ENCODE data around the gene ARHGAP15. TPM values are rescaled to one million over a fixed set of nuclear protein-coding genes. Genes with fewer than 3 reads are reported as not detected.

ARHGAP15 gene
- polyA plus RNA-seq, 2 of the 4 experiments (the other 2 are of a cell fraction), result 0.34 TPM; not detected in 1

DNA sequence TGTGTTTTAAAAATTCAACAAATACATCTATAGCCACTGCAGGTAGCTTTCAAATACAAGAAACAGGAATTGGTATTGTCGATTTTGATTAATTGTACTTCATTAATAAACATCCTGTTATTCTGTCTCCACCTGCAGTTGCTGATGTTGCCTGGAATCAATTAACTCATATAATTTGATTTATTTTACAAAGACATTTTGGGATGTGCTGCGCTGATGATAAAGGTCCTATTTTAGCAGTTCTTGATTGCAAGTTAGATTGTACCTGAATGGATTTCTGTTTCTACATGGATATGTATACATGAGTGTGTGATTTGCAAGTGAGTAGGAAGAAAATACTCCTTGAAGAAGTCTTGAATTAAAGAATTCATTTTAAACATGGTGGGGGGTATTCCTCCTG lies 605.3 kb downstream of the ARHGAP15 start:
- Histone ChIP-seq H3K4me2 (no peak overlapping the region), H3K27ac (no peak overlapping the region), H3K9me3 (no peaks in the 10 kb centered on the region), H3K4me1 (peaks cover 17% of the 10 kb centered on the region), H3K4me3 (no peak overlapping the region)
- no peak for TF ChIP-seq RAD21 (conservative IDR thresholded peaks at IDR 0.05 in 1 of 2, IDR thresholded peaks at IDR 0.05 in 1 of 2)
- TF ChIP-seq RFX5 (IDR thresholded peaks at IDR 0.05), result no peak
- TF ChIP-seq POLR2AphosphoS2 (conservative IDR thresholded peaks at IDR 0.05; ENCODE audit: low read length), result no peak
- TF ChIP-seq JUN (IDR thresholded peaks at IDR 0.05), result no peak
- no peak for TF ChIP-seq HDAC2 (IDR thresholded peaks at IDR 0.05)
- TF ChIP-seq FOSB (CRISPR knock-in tag; IDR thresholded peaks at IDR 0.05), result no peak
- no peak for TF ChIP-seq EHMT2 (IDR thresholded peaks at IDR 0.05; ENCODE audit: low read depth)
- TF ChIP-seq JUNB (IDR thresholded peaks at IDR 0.05), result no peak
- 58% methylated on average over 2 of the region's 2 CpGs for WGBS (ENCODE audit: missing lambda C conversion rate)
- ChIA-PET CTCF (no interaction called here), POLR2A (no interaction called here)
- FAIRE-seq (no peak), DNase-seq (ENCODE audit: low read depth in 1 of 2, low spot score in 1 of 2) (no peak), ATAC-seq (no peak)

DNA sequence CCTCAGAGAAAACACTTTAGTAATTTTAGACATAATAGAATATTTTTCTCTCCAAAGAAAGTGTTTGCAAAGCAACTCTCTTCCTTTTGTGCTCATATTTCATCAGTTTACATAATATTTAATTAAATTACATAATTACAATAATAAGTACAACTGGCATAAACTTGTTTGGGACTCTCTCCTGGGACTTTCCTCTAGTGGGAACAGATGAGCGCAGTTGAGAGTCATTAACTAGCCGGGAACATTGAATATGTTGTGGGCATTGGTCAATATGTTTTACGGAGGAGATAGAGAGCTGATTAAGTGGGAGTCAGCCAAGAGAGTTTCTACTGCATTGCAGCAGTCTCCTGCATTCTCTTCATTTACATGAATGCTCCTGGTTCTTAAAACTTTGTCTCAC lies 607.7 kb downstream of the ARHGAP15 start:
- WGBS (ENCODE audit: missing lambda C conversion rate), result 50% methylated on average over 3 of the region's 3 CpGs
- CTCF ChIA-PET, result interaction anchor here (1.0 kb wide), 1 partner anchor 11 kb away, joined by 3 read pairs; no protein-coding TSS in a partner anchor
- ATAC-seq (no peak), FAIRE-seq (no peak), DNase-seq (ENCODE audit: low read depth in 1 of 2, low spot score in 1 of 2) (no peak)
- no peak for TF ChIP-seq HMGXB4 (CRISPR knock-in tag; IDR thresholded peaks at IDR 0.05; ENCODE audit: borderline replicate concordance)
- no peak for TF ChIP-seq BHLHE40 (IDR thresholded peaks at IDR 0.05; ENCODE audit: low read depth, low read length)
- no peak for TF ChIP-seq GATA3 (IDR thresholded peaks at IDR 0.05; ENCODE audit: borderline replicate concordance)
- TF ChIP-seq TP53 (CRISPR knock-in tag; IDR thresholded peaks at IDR 0.05), result no peak
- no peak for TF ChIP-seq NPAS2 (CRISPR knock-in tag; IDR thresholded peaks at IDR 0.05; ENCODE audit: borderline replicate concordance)
- no peak for TF ChIP-seq HDAC2 (IDR thresholded peaks at IDR 0.05)
- TF ChIP-seq ESRRA (IDR thresholded peaks at IDR 0.05; ENCODE audit: borderline replicate concordance, low read length), result no peak
- no peak for TF ChIP-seq MAZ (IDR thresholded peaks at IDR 0.05; ENCODE audit: borderline replicate concordance, low read depth, low read length)
- TF ChIP-seq CBX2 (IDR thresholded peaks at IDR 0.05; ENCODE audit: borderline replicate concordance, low read depth), result no peak
- TF ChIP-seq RARB (CRISPR knock-in tag; IDR thresholded peaks at IDR 0.05), result no peak
- TF ChIP-seq SREBF2 (IDR thresholded peaks at IDR 0.05), result no peak
- TF ChIP-seq CHD4 (IDR thresholded peaks at IDR 0.05; ENCODE audit: borderline replicate concordance), result no peak
- TF ChIP-seq CHD2 (IDR thresholded peaks at IDR 0.05; ENCODE audit: low read length, partially characterized antibody), result no peak
- no peak for TF ChIP-seq MAFK (IDR thresholded peaks at IDR 0.05; ENCODE audit: partially characterized antibody)
- TF ChIP-seq, protein P1, sequence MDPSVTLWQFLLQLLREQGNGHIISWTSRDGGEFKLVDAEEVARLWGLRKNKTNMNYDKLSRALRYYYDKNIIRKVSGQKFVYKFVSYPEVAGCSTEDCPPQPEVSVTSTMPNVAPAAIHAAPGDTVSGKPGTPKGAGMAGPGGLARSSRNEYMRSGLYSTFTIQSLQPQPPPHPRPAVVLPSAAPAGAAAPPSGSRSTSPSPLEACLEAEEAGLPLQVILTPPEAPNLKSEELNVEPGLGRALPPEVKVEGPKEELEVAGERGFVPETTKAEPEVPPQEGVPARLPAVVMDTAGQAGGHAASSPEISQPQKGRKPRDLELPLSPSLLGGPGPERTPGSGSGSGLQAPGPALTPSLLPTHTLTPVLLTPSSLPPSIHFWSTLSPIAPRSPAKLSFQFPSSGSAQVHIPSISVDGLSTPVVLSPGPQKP (IDR thresholded peaks at IDR 0.05; ENCODE audit: low read depth, low read length), result no peak
- no peak for TF ChIP-seq ZC3H11A (IDR thresholded peaks at IDR 0.05)
- TF ChIP-seq HOXB13 (CRISPR knock-in tag; IDR thresholded peaks at IDR 0.05; ENCODE audit: low read depth), result no peak
- TF ChIP-seq JUN (IDR thresholded peaks at IDR 0.05), result no peak
- TF ChIP-seq, protein P2, sequence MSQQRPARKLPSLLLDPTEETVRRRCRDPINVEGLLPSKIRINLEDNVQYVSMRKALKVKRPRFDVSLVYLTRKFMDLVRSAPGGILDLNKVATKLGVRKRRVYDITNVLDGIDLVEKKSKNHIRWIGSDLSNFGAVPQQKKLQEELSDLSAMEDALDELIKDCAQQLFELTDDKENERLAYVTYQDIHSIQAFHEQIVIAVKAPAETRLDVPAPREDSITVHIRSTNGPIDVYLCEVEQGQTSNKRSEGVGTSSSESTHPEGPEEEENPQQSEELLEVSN (IDR thresholded peaks at IDR 0.05; ENCODE audit: borderline replicate concordance, low read depth), result no peak
- Histone ChIP-seq H3K27ac (no peak overlapping the region), H3K9me3 (no peaks in the 10 kb centered on the region), H3K4me3 (no peak overlapping the region), H3K4me1 (peaks cover 1% of the 10 kb centered on the region; the same call in 1 of the 3 replicates), H3K4me2 (no peak overlapping the region)
- POLR2A ChIA-PET, result no interaction called here

All from A549 (cell line).